ENCODE results near the gene SARDH.

DNA sequence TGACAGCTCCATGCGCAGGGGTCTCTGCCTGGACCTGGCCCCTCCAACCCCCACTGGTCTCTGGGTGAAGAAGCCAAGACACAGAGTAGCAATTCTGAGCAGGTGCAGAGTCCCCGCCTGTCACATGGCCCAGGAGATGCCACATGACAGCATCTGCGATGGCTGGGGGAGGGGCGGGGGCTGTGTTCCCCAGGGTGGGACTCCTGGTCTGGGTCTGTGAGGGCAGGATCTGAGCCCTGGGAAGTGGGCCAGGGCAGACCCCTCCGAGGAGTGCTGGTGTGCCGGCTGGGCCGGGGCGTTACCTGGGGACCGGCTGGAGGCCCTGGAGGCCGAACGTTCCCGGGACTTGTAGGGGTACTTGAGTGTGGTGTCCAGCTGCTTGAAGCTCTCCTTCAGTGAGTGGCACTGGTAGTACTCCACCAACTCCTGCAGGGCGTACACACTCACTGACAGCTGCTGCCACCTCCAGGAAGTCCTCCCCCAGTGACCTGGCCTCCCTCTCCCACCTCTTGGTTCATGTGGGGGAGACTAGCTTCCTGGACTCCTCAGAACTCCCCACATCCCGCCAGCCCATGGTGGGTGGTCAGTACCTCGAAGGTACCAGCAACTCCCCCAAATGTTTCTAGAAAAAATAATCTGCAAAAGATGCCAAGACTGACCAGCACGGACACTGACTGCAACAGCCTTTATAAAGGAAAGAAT, 32.1 kb upstream of the SARDH start:
- TF ChIP-seq FOXA1 (IDR thresholded peaks at IDR 0.05), result no peak
- TF ChIP-seq TARDBP (IDR thresholded peaks at IDR 0.05), result no peak

Measured in HEK293T (cell line).